Activated B cell treated with CpG ODN at 0.5 μM for 24 hours (primary cell): ENCODE data around the gene PLIN4. TPM values are rescaled to one million over a fixed set of nuclear protein-coding genes. Genes with fewer than 3 reads are reported as not detected.

Source experiments
- ATAC-seq: fragments of 200-7000 bp; cut with Tn5 transposase; one replicate; pipeline ENCODE4 v1.10.0; 2021; ENCODE audit warnings: low read depth, mild to moderate bottlenecking, moderate library complexity
- CTCF ChIA-PET: fragments of 350-600 bp; sonication (Branson Sonifier 250); formaldehyde crosslinking; loops from one replicate; lab custom pipeline; 2021; ENCODE audit warnings: antibody characterized with exemption; lab: Charles Lee
- POLR2A ChIA-PET: fragments of 350-600 bp; sonication (Branson Sonifier 250); formaldehyde crosslinking; loops from one replicate; lab custom pipeline; 2021; ENCODE audit warnings: antibody characterized with exemption; lab: Charles Lee
- DNase-seq: peaks from one replicate; pipeline ENCODE4 v3.0.0; 2022
- H3K27ac Mint-ChIP-seq: one replicate; pipeline ENCODE4 v1.8.0; 2020; ENCODE audit warnings: mixed read lengths
- H3K27me3 Mint-ChIP-seq: one replicate; pipeline ENCODE4 v1.8.0; 2021; ENCODE audit warnings: mixed read lengths
- H3K36me3 Mint-ChIP-seq: one replicate; pipeline ENCODE4 v1.8.0; 2021; ENCODE audit warnings: low read depth, mixed read lengths
- H3K4me1 Mint-ChIP-seq: one replicate; pipeline ENCODE4 v1.8.0; 2021; ENCODE audit warnings: mixed read lengths
- H3K4me3 Mint-ChIP-seq: one replicate; pipeline ENCODE4 v1.8.0; 2020; ENCODE audit warnings: mild to moderate bottlenecking, mixed read lengths
- H3K9me3 Mint-ChIP-seq: one replicate; pipeline ENCODE4 v1.8.0; 2020; ENCODE audit warnings: mixed read lengths
- CTCF ChIP-seq: fragments of 200-600 bp; IDR thresholded peaks from one replicate; pipeline ENCODE4 v1.8.0; 2022; ENCODE audit warnings: antibody characterized with exemption, mild to moderate bottlenecking
- intact Hi-C: fragments of 100-400 bp; cut with micrococcal nuclease; formaldehyde crosslinking; loops from one replicate; pipeline ENCODE4 v1.15.1; 2024
- total RNA-seq: library from RNA; stranded (reverse); gene quantifications from 2 replicates; pipeline ENCODE4 v1.2.3, GENCODE V29; 2022

Gene PLIN4
- total RNA-seq, 1 donor from 2014 or later = not detected

DNA sequence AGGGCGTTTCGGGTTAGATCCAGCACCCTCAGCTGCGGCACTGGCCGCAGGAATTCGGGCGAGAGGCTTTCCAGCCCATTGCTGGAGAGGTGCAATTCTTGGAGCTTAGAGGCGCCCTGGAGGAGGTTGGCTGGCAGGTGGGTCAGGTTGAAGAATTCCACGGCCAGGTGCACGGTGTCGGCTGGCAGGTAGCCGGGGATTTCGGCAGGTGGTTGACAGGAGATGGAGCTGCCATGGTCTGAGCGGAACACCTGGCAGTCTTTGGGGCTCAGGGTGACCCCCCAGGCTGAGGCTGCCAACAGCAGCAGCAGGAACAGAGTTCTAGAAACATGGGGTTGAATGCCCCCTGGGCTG is 20.3 kb upstream of the PLIN4 start:
- Mint-ChIP-seq H3K4me3 (no peak overlapping the region), H3K27ac (no peak overlapping the region), H3K9me3 (peaks cover 2% of the 10 kb centered on the region), H3K36me3 (no peaks in the 10 kb centered on the region), H3K27me3 (peaks cover 15% of the 10 kb centered on the region), H3K4me1 (peaks cover 15% of the 10 kb centered on the region)
- DNase-seq = no peak
- intact Hi-C loops = no loop called here
- ATAC-seq = no peak
- CTCF ChIA-PET = interaction anchor here (1.4 kb wide), 1 partner anchor 14 kb away, joined by 6 read pairs; no protein-coding TSS in a partner anchor
- TF ChIP-seq CTCF = no peak
- POLR2A ChIA-PET = no interaction called here

DNA sequence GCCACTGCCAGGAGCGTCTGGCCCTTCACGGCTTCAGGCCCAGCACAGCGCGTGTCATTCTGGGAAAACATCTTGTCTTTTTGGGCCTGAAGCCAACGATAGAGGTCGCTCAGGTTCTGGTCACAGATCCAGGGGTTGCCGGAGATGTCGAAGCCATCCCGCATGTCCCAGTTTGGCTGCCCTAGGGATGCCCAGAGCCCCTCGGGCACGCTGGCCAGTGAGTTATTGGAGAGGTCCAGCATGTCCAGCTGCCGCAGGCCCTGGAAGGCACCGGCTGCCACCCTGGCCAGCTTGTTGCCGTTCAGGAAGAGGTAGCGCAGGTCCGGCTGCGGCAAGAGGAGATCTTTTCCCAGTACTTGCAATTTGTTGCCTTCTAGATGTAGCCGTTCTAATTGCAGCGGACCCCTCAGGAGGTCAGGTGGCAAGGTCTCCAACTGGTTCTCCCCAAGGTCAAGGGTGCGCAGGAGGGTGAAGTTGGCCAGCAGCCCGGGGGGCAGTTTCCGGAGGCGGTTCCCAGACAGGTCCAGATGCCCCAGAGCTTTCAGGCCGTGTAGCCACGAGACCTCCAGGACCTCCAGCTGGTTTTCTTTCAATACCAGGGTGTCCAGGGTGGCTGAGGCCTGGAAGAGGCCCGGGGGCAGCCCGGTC is 19.8 kb upstream of the PLIN4 start:
- ChIA-PET CTCF (interaction anchor here (1.4 kb wide), 1 partner anchor 13 kb away, joined by 6 read pairs; no protein-coding TSS in a partner anchor), POLR2A (no interaction called here)
- ATAC-seq = no peak
- no peaks in the 10 kb centered on the region for H3K36me3 Mint-ChIP-seq
- H3K4me1 Mint-ChIP-seq = peaks cover 15% of the 10 kb centered on the region
- peaks cover 19% of the 10 kb centered on the region for H3K27me3 Mint-ChIP-seq
- intact Hi-C loops = no loop called here
- DNase-seq = no peak
- H3K9me3 Mint-ChIP-seq = peaks cover 2% of the 10 kb centered on the region
- no peak overlapping the region for H3K4me3 Mint-ChIP-seq
- no peak overlapping the region for H3K27ac Mint-ChIP-seq
- no peak for TF ChIP-seq CTCF

DNA sequence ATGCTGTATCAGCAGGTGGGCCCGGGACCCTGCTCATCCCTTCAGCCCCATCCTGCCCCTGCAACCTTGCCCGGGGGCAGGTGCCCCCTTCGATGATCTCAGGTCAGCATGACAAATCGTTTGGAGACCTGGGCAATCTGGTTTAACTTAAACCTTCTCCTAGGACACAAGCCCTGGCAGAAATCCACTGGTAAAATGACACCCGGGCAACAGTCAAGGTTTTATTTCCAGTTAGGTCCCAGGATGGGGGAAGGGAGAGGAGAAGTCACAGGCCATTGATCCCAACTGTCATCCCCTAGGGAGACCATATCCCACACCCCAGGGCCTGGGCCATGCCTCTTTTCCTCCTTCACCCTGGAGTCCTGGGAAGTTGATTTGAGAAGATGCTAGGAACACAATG is 18.5 kb upstream of the PLIN4 start:
- Mint-ChIP-seq H3K9me3 (peaks cover 2% of the 10 kb centered on the region), H3K4me1 (peaks cover 15% of the 10 kb centered on the region), H3K27ac (no peak overlapping the region), H3K4me3 (no peak overlapping the region), H3K36me3 (no peaks in the 10 kb centered on the region), H3K27me3 (peaks cover 19% of the 10 kb centered on the region)
- intact Hi-C loops = no loop called here
- ATAC-seq (no peak), DNase-seq (no peak)
- ChIA-PET CTCF (no interaction called here), POLR2A (no interaction called here)
- no peak for TF ChIP-seq CTCF

DNA sequence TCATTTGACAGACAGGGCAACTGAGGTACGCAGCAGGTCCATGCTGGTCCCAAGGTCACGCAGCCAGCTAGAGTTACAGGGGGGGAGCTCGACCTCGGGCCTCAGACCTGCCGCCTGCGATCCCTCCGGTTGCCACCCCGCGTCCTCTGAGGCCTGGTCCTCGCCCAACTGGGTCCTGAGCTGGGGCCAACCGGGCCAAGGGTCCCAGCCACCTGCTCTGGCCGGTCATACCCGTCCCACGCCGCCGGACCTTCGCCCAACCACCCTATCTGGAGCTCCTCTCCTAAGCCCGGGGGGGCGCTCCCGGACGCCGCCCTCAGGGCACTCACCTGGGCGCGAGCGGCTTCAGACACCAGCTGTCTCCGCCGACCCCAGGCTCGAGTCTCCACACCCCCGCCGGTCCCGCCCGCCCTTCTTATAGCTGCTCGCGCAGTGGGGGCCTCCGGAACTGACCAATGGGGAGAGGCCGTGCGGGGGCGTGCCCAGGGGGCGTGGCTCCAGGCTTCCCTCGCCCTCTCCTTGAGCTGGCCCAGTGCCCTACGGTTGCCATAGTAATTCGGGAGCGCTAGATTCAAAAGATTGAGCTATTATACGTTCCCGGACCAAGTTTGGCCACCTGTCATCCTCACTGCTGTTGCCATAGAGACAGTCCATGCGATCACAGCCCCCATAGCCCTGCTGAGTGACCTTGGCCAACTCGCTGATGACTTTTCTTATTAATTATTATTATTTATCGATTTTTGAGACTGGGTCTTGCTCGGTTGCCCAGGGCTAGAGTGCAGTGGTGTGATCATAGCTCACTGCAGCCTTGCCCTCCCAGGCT is 16.8 kb upstream of the PLIN4 start, which contains the start of gene PLIN5:
Gene PLIN5 (minus strand): TSS at position 389 of the 823 bp plus-strand sequence. CDS start 1,150 bp downstream, outside the sequence.
- TF ChIP-seq CTCF = no peak
- DNase-seq (peak; percentile 32), ATAC-seq (peak; percentile 74)
- H3K36me3 Mint-ChIP-seq = no peaks in the 10 kb centered on the region
- ChIA-PET CTCF (interaction anchor here (0.8 to 1.4 kb wide), 2 partner anchors 10 to 12 kb away, joined by 3 to 6 read pairs; no protein-coding TSS in a partner anchor), POLR2A (no interaction called here)
- intact Hi-C loops = no loop called here
- H3K27ac Mint-ChIP-seq = no peak within 1 kb of the TSS
- H3K4me1 Mint-ChIP-seq = peaks cover 10% of the 10 kb centered on the region
- H3K27me3 Mint-ChIP-seq = peaks cover 19% of the 10 kb centered on the region
- no peaks in the 10 kb centered on the region for H3K9me3 Mint-ChIP-seq
- H3K4me3 Mint-ChIP-seq = no peak within 1 kb of the TSS

DNA sequence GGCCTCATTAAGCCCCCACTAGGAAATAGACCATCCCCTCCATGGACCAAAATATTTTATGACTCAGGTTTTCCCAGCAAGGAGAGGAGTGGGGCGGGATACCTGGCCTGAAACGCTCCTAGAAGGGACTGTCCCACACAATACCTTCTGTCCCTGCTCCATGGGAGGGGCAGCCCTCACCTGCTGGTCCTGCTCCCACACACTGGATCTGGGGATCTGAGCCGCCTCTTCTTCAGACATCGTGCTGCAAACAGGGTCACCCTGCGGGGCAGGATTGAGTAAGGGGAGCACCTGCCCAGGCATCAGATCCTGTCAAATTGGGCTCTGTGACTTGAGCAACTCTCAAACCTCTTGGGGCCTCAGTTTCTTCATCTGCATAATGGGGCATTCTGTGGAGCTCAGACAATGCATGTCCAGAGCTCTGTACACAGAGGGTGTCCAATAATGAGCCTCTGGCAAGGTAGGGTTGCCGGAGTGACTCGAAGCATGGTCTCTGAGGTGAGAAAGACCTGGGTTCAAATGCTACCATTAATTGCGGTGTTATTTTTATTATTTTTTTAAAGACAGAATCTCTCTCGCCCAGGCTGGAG is 15.6 kb upstream of the PLIN4 start:
- DNase-seq (no peak), ATAC-seq (no peak)
- Mint-ChIP-seq H3K9me3 (no peaks in the 10 kb centered on the region), H3K36me3 (no peaks in the 10 kb centered on the region), H3K27me3 (peaks cover 12% of the 10 kb centered on the region), H3K4me3 (no peak overlapping the region), H3K27ac (no peak overlapping the region), H3K4me1 (peaks cover 5% of the 10 kb centered on the region)
- intact Hi-C loops = no loop called here
- CTCF ChIA-PET = interaction anchor here (1.4 kb wide), 1 partner anchor 8 kb away, joined by 6 read pairs; no protein-coding TSS in a partner anchor
- no peak for TF ChIP-seq CTCF
- POLR2A ChIA-PET = no interaction called here
